Erythroblast (primary cell): ENCODE results near the gene GNB5.

ENCODE experiments used
- DNase-seq, 2 experiments: peaks; one replicate each; lab custom pipeline; 2025; lab: John Stamatoyannopoulos, UW
- GATA1 ChIP-seq: IDR thresholded peaks from 2 replicates; pipeline ENCODE4 v1.6.1; 2011; ENCODE audit warnings: low read depth, mild to moderate bottlenecking, control low read depth, low read length, moderate library complexity
- POLR2A ChIP-seq: IDR thresholded peaks from 2 replicates; pipeline ENCODE4 v1.6.1; 2011; ENCODE audit warnings: mild to moderate bottlenecking, low read length

Gene GNB5

GRCh38 chr15:52193321-52193720 is 2.1 kb upstream of the GNB5 start:
- TF ChIP-seq POLR2A (no peak), GATA1 (no peak)

GRCh38 chr15:52186651-52187486 is 4.3 kb downstream of the GNB5 start:
- TF ChIP-seq GATA1 = no peak
- no peak for TF ChIP-seq POLR2A
- DNase-seq = no peak

More at GRCh38 chr15:52193321-52193720, 2.1 kb upstream of the GNB5 start:
- DNase-seq = no peak

GRCh38 chr15:52185151-52185561 is 6.0 kb downstream of the GNB5 start:
- TF ChIP-seq POLR2A = no peak
- TF ChIP-seq GATA1 = no peak
- DNase-seq = no peak

- no peak for TF ChIP-seq GATA1
- no peak for TF ChIP-seq POLR2A
- no peak for DNase-seq
Observed at GRCh38 chr15:52184721-52185120, 6.5 kb downstream of the GNB5 start.

GRCh38 chr15:52183562-52184173 is 7.5 kb downstream of the GNB5 start:
- DNase-seq = peak; percentile 8 to 41
- TF ChIP-seq POLR2A (no peak), GATA1 (no peak)

- TF ChIP-seq POLR2A = no peak
- DNase-seq = no peak
Observed at GRCh38 chr15:52181938-52182780, 9.0 kb downstream of the GNB5 start.

- TF ChIP-seq POLR2A = no peak
- no peak for TF ChIP-seq GATA1
- no peak for DNase-seq
Observed at GRCh38 chr15:52180851-52181450, 10.2 kb downstream of the GNB5 start.

GRCh38 chr15:52180196-52180835 is 10.9 kb downstream of the GNB5 start:
- TF ChIP-seq GATA1 (no peak), POLR2A (no peak)
- no peak for DNase-seq

GRCh38 chr15:52179278-52180195 is 11.7 kb downstream of the GNB5 start:
- peak; percentile 44 to 67 for DNase-seq
- TF ChIP-seq POLR2A = no peak
- no peak for TF ChIP-seq GATA1

GRCh38 chr15:52178765-52179164 is 12.4 kb downstream of the GNB5 start:
- no peak for DNase-seq
- TF ChIP-seq POLR2A = no peak
- no peak for TF ChIP-seq GATA1

- no peak for DNase-seq
- no peak for TF ChIP-seq GATA1
Observed at GRCh38 chr15:52172869-52173268, 18.3 kb downstream of the GNB5 start.

- no peak for DNase-seq
- TF ChIP-seq POLR2A = no peak
- no peak for TF ChIP-seq GATA1
Observed at GRCh38 chr15:52171807-52172206, 19.4 kb downstream of the GNB5 start.
